ENCODE results near the gene AUH.
A peak's percentile ranks its signal among the peaks of the same experiment; 100 is the strongest.

Gene AUH

DNA sequence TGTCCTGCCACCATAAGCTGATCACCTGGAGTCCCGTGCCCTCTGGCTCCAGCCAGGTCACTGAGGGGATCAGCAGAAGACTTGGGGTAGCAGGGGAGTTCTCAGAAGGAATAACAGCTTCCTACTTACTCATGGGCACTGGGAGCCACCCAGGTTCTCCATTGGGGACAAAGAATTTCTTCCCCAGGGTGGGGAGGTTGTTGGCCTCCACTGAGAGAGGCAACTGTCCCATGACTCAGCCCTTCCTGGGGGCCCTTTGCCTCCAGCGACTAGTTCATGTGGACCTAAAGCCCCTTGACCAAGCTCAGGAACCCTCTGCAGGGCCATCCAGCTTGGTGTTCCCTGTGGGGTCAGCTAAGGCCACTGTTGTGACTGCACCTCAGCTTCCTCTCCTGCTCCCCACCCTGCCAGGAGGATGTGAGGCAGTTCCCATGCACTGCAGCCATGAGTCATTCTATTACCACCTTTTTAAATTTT lies 175.0 kb downstream of the AUH start:
- DNase-seq, result no peak

DNA sequence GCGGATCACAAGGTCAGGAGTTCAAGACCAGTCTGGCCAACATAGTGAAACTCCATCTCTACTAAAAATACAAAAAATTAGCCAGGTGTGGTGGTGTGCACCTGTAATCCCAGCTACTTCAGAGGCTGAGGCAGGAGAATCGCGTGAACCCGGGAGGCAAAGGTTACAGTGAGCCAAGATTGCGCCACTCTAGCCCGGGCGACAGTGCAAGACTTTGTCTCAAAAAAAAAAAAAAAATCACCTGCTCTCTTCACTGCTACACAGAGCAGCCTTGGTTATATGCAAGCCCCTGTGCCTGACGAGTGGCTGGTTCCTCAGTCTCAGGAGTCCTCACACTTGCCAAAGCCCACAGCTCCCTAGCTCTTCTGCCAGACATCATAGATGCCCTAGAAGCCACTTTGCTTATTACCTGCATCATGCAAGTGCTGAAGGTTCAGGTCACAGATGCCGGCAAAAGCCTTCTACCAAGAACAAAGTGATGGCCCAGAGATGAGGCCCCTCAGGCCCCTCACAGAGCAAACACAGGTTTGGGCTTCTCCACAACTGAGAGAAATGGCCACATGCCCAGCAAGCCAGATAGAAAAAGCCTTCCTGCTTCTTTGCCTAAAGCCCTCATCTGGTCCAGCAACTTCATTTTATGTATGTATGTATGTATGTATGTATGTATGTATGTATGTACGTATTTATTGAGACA lies 176.4 kb downstream of the AUH start:
- DNase-seq, result no peak

DNA sequence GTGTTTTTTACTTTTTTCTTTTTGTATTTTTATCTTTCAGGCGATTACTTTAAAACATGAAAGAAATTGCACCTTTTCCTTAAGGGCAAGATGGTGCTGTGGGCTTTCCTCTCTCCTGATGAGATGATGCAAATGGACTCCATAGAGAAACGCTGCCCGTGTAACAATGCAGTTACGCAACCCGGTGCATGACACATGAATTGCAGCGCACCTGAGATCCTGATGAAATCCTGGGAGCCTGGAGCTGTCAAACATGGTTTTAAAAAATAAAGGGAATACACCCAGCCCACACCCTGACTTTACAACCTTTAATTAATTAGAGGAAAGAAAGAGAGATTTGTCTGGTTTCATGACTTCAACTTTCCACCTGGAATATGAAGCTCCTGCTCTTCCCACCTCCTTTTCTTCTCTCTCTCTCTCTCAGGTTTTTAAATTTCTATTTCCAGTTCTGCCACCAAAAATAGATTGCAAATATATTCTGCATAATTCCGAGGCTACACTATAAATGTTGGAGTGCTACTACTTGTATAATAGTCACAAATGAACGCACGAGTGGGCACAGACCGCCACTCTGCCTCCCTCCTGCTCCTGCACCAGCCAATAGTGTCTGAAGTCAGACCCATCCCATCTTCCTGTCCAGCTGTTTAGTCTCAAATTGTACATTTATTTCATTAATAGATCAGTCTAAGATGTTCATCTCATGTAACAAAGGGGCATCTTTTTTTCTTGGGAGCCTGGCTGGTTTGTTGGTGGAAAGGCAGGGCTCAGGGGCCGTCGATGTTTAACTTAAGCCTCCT lies 179.1 kb downstream of the AUH start:
- no peak for DNase-seq

DNA sequence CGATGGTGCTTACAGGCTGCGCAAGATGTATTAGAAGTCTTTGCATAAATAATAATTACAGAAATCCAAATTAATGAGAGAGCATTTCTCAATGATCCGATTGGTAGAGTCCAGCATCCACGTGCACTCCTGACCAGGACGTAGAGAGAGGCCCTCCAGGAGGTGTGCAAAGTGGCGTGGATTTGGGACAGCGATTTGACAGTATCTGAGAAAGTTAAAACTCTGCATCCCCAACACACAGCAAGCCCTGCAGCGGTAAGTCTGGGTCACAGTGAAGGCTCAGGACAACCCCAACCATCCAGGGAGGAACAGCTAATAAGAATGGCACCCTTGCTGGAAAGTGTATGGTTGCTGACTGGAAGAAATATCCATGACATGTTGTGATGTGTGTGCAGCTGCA lies 180.2 kb downstream of the AUH start:
- DNase-seq, result no peak

DNA sequence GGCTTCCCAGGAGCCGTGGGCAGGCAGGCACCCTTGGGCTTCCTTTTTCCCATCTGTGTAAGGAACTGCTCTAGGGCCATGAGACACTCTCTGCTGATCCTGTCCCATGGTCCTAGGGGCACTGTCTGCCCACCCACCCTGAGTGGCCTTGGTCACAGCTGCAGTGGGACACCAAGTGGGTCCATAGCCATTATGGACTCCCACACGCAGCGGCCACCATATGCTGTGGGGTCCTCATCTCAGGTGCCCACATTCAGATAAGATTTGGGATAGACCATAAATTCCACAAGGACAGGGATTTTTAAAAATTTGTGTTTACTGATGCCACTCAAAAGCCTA lies 180.8 kb downstream of the AUH start:
- no peak for DNase-seq

DNA sequence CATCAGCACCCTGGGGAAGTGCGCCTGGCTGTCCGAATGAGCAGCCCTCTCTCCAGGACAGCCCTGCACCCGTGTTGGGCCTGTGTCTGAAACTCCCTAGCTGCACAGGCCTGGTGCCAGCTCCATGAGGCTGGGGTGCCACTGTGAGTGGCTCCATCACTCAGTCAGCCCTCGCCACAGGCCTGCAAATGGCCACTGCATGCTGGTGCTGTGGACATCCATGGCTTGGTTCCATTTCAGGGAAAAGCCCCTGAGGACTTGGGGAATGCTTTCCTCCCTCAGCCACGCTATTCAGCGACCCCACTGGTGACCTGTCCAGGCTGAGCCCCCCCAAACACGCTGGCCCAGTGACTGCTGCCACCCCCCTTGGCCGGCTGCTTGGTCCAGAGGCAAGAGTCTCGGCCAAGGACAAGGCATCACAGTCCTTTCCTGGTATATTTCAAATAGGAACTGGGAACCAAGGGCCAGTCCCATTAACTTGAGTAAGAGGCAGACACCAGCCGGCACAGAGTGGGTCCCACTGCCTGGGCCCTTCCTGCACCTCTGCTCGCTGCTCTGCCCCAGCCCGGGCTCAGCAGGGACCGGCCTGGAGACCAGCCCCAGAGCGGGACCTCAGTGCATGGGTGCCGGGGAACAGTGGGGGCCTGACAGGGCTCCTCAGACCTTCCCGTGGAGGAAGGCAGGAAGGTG lies 181.3 kb downstream of the AUH start:
- DNase-seq, result no peak

DNA sequence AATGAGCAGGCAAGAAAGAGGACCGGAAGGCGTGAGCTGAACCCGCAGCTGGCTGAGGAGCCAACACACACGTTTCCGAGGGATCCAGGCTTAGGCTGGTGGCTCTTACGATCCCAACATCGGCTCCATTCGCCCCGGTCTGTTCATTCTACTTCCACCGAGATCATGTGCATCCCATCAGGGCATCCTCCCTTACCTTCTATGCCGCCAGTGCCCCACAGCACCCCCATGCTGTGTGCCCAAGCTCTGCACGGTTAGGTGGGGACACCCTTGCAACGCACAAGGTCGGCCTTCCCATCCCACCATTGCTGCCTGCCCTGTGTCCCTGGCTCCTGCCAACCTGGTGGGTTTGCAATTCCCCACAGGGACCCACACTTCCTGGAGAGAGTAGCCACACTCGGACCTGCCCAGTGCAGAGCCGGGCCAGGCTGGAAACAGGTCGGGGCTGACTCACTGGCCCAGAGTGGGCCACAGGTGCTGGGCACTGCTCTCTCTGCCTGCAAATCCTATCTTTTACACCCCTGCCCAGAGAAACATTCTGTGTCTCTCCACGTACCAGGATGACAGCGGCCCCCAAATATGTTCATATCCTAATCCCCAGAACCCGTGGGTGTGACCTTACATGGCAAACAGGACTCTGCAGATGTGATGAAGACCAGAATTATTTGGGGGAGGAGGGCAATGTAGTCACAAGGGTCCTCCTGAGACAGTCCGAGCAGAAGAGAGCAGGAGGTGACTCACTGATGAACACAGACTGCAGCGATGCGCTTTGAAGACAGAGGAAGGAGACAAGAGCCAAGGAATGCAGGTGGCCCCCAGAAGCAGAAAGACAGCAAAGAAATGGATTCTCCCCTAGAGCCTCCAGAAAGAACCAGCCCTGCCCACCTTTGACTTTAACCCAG lies 182.2 kb downstream of the AUH start:
- DNase-seq, result peak; percentile 84

DNA sequence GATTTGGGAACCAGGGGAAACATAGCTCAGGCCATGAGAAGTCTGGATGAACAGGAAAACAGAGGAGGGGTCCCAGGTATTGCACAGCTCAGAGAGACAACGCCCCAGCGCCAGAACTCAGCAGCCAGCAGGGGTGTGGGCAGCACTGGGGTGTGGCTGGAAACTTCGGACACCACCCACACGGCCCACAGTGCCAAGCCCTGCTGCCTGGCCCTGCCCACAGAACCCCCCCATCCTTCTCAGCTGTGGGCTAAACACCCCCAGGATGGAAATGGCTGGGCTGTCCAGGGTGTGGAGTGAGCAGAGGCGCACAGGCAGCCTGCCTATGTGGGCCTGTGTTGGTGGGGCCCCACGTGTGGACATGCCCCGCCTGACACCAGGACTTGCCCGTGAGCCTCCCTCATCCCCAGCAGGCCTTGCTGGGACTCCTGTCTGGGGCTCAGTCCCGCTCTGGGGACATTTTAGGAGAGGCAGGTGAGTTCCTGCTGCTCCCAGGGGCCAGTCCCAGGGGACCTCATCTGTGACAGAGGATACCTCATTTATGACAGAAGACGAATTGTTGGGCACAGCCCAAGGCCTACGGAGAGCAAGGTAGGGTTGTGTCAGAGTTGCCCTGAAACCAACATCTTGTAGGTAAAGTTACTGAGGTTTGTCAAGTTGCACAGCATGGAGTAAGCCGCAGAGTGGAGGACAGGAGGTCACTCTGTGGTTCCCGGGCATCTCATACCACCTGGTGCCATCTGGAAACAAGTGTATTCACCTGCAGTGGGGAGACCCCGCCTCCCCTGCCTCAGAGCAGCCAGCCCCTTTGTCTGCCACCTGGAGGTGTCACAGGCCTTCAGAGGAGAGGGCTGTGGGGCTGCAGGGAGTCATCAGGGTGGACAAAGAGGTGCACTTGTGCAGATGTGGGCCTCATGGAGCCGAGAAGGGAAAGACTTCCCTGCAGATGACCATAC lies 183.2 kb downstream of the AUH start:
- no peak for DNase-seq

DNA sequence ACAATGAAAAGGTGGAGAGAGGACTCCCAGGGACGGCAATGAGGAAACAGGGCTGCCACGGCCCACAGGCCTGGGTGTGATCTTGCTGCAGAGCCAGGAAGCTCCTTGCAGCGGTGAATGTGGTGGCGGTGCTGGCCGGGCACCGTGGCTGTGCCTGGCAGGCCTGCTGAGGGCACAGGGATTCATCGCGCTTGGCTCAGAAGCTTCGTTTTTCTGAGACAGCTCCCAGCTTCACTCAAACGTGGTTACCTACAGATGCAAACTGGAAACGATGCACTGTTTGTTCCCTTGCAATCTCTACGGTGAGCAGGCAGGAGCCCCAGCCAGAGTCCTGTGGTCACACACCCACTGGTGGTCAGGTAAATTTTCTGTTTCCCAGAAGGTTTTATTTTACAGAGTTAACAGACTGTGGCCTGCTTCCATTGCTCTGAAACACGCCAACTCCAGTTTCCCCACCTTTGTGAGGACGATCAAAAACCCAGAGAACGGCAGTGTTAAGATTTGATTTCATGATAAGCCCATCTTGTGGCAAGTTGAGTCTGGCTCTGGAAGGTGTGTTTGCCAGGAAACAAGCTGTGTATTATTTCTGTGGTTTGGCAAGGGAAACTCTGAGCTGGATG lies 183.9 kb downstream of the AUH start:
- DNase-seq, result no peak

DNA sequence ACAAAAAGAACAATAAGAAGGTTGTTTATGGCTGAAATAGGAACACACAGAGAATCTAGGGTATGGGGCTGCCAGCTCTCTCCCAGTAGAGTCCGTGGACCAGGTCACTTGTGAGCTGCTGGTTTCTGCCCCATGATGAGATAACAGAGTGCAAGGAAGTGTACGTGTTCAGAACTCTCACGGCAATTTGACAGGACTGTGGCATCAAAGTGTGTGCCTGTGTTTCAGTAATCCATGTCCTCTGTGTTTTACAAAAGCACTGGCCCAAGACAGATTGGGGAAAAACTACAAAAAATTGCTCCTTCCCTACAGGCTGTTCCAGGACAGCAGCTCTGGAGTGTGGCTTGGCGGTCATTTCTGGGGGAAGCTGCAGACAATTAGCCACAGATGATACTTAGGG lies 184.6 kb downstream of the AUH start:
- DNase-seq, result no peak

DNA sequence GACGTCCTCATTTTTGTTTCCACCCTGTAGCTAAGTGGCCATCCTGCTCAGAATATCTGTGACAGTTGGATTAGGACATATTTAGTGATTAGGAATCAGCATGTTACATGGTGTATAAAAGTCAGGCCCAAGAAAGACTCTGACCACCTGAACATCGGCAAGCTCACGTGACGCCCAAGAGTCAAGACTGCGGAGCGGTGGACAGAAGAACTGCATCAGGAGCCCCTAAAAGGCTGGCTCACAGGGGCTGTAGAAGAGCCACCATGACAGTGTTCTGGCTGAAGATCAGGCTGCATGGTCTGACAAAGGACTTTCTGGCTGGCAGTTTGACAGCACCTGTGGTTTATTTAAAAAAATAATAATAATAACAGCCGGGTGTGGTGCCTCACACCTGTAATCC lies 185.3 kb downstream of the AUH start:
- no peak for DNase-seq

DNA sequence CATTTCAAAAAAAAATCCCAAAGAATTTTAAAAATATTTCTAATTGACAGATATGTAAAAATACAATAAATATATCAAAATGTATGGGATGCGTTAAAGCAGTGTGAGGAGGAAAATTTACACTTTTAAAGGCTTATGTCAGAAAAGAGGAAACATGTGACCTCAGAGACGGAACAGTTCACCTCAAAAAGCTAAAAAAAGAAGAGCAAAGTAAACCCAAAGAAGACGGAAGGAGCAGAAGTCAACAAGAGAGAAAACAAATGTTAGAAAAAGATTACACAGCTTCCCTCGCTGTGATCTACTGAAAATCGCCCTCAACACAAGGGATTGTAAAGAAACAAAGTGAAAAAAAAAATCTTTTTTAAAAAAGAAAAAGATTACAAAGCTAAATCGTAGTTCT lies 186.9 kb downstream of the AUH start:
- no peak for DNase-seq

DNA sequence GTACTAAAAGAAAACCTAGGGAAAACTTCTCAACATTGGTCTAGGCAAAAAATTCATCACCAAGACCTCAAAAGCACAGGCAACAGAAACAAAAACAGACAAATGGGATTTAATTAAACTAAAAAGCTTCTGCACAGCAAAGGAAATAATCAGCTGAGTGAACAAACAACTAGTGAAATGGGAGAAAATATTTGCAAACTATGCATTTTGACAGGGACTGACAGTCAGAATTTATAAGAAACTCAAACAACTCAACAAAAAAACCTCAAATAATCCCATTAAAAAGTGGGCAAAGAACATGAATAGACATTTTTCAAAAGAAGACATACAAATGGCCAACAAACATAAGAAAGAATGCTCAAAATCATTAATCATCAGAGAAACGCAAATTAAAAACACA lies 189.4 kb downstream of the AUH start:
- no peak for DNase-seq

DNA sequence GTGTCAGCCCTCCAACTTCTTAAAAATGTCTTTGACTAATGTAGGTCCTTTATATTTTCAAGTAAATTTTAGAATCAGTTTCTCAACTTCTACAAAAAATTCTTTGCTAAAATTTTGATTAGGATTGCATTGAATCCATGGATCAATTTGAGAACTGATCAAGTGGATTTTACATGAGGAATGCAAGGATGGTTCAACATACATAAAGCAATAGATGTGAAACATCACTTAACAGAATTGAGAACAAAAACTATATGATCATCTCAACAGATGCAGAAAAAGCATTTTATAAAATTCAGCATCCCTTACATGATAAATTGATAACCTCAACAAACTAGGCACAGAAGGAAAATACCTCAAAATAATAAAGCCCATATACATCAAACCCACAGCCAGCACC lies 190.8 kb downstream of the AUH start:
- no peak for DNase-seq

DNA sequence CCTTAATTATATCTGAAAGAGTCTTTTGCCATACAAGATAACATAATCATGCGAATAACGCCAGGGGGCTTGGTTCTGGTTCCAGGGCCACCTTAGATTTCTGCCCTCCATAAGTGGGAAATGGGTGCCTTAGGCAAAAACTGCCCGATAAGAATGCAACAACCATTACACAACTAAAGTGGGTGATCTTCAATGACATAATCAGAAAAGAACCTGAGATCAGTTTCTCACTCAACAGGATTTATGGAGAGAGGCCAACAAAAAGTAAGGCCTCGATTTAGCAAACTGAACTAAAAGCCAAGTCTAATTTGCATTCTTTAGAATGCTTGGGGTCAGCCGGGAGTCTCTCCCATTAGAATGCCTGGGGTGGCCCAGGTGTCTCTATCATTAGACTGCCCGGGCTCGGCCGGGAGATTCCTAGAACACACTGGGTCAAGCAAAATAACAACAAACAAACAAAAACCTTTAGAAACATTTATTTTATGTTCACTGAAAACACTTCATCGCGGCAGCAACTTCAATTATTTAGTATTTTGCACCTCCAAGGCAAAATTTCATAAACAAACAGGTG lies 194.8 kb downstream of the AUH start:
- DNase-seq, result peak; percentile 51

DNA sequence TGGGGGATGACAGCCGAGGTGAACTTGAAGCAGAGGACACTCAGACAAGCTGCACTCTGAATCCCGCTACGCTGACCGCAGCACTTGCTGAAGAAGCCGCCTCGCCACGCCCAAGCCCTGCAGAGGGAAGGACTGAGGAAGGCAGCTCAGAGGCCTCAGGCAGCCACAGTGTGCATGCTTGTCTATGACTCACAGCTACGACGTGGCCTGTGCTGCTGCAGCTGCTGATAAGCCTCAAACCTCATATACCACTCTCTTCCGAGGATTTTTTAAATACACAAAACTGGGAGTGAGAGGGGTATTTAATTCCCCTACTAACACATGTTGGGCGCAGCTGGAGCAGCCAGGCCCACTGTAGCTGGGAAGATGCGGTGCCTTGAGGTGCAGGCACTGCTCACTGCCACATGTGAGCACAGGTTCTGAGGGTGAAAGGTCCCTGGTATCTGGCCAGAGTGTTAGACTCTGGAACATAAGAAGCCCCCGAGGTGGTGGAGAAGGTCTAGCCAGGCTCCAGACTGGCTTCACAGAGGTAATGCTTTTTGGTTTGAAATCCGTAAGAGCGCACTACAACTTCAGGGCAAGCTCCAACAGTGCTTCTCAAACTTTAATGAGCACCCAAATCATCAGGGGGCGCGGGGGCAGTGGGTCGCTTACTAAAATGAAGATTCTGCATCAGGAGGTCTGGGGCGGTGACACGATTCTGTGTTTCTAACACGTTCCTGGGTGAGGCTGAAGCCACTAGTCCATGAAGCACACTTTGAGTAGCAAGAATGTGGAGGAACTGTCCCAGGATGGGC lies 196.8 kb downstream of the AUH start:
- peak; percentile 95 for DNase-seq
